CD4-positive, alpha-beta T cell (primary cell): ENCODE data around the gene SLC13A3. TPM values are rescaled to one million over a fixed set of nuclear protein-coding genes. Genes with fewer than 3 reads are reported as not detected.

Experiments used
- ATAC-seq: fragments of 200-7000 bp; cut with Tn5 transposase; one replicate; pipeline ENCODE4 v1.10.0; 2022; ENCODE audit warnings: mild to moderate bottlenecking; ENCODE audit not compliant: poor library complexity
- CTCF ChIA-PET: fragments of 350-600 bp; sonication (Branson Sonifier 250); formaldehyde crosslinking; loops from one replicate; lab custom pipeline; 2021; ENCODE audit warnings: antibody characterized with exemption, inconsistent platforms; lab: Charles Lee
- POLR2A ChIA-PET: fragments of 350-600 bp; sonication (Branson Sonifier 250); formaldehyde crosslinking; loops from one replicate; lab custom pipeline; 2021; ENCODE audit warnings: antibody characterized with exemption, inconsistent platforms; lab: Charles Lee
- DNase-seq, 14 experiments: peaks; one replicate each; pipeline ENCODE4 v3.0.0-alpha.2; 2013 to 2020; ENCODE audit warnings: mixed read lengths in 2 of 14
- H3K27ac ChIP-seq, 2 donors: one replicate each; pipeline versions ENCODE4 v1.5.1 to v1.7.0; 2013; ENCODE audit warnings: low read length in 2 of 2, low read depth in 1 of 2, mild to moderate bottlenecking in 1 of 2
- H3K27me3 ChIP-seq, 2 experiments: 1 replicate in 1 of 2; 2 replicates in 1 of 2; pipeline versions ENCODE4 v1.6.1 to v1.7.0; 2013; ENCODE audit warnings: low read length in 2 of 2, control low read depth in 1 of 2, mild to moderate bottlenecking in 1 of 2, moderate library complexity in 1 of 2; ENCODE audit not compliant: insufficient read depth in 2 of 2, control insufficient read depth in 1 of 2
- H3K36me3 ChIP-seq: one replicate; pipeline ENCODE4 v1.6.1; 2013; ENCODE audit warnings: low read length, control low read depth; ENCODE audit not compliant: insufficient read depth
- H3K4me1 ChIP-seq: one replicate; pipeline ENCODE4 v1.6.1; 2013; ENCODE audit warnings: low read length, control low read depth; ENCODE audit not compliant: insufficient read depth
- H3K4me3 ChIP-seq: one replicate; pipeline ENCODE4 v1.5.1; 2013; ENCODE audit warnings: mild to moderate bottlenecking, low read length, moderate library complexity
- H3K9me3 ChIP-seq, 2 experiments: 1 replicate in 1 of 2; 2 replicates in 1 of 2; pipeline versions ENCODE4 v1.6.1 to v1.7.0; 2013; ENCODE audit warnings: low read length in 2 of 2, mild to moderate bottlenecking in 2 of 2, control low read depth in 1 of 2, moderate library complexity in 1 of 2; ENCODE audit not compliant: control insufficient read depth in 1 of 2, insufficient read depth in 1 of 2
- H3K27ac Mint-ChIP-seq: one replicate; pipeline ENCODE4 v1.8.0; 2020; ENCODE audit warnings: mixed read lengths
- H3K27me3 Mint-ChIP-seq: one replicate; pipeline ENCODE4 v1.8.0; 2021; ENCODE audit warnings: mixed read lengths
- H3K36me3 Mint-ChIP-seq: one replicate; pipeline ENCODE4 v1.8.0; 2021; ENCODE audit warnings: low read depth, mixed read lengths
- H3K4me1 Mint-ChIP-seq: one replicate; pipeline ENCODE4 v1.8.0; 2021; ENCODE audit warnings: low read depth, mixed read lengths
- H3K4me3 Mint-ChIP-seq: one replicate; pipeline ENCODE4 v1.8.0; 2020; ENCODE audit warnings: mild to moderate bottlenecking, mixed read lengths
- H3K9me3 Mint-ChIP-seq: one replicate; pipeline ENCODE4 v1.8.0; 2020; ENCODE audit warnings: mixed read lengths
- intact Hi-C, 2 experiments: fragments of 100-400 bp; cut with DNase I in 1 of 2; cut with micrococcal nuclease in 1 of 2; formaldehyde crosslinking; loops; one replicate each; pipeline versions ENCODE4 v1.15.1 to v1.9.0; 2023 to 2025; cut with DNase I, micrococcal nuclease
- total RNA-seq, 174 experiments: library from RNA in 2 of 174; stranded (reverse) in 2 of 174; gene quantifications; one replicate each; pipeline ENCODE4 v1.2.3 and lab custom pipeline; 2021 to 2026
- TF ChIP-seq, protein P1 (sequence below): fragments of 200-600 bp; IDR thresholded peaks from one replicate; pipeline ENCODE4 v1.8.0; 2022; ENCODE audit warnings: antibody characterized with exemption, mild to moderate bottlenecking

Gene SLC13A3
- total RNA-seq, 2 experiments from 2014 or later, result 0.28 TPM; not detected in 1

GRCh38 chr20:46552460-46553420 is 98.5 kb downstream of the SLC13A3 start:
- Histone ChIP-seq H3K4me1 (peaks cover 18% of the 10 kb centered on the region), H3K4me3 (no peak overlapping the region), H3K27me3 (peaks cover 0 to 6% of the 10 kb centered on the region in 2 experiments), H3K27ac (no peak overlapping the region), H3K36me3 (no peaks in the 10 kb centered on the region), H3K9me3 (no peaks in the 10 kb centered on the region)
- ChIA-PET POLR2A (interaction anchor here (1.0 kb wide), 1 partner anchor 10 kb away, joined by 6 read pairs; no protein-coding TSS in a partner anchor), CTCF (interaction anchor here (1.2 kb wide), 1 partner anchor 9 kb away, joined by 3 read pairs; no protein-coding TSS in a partner anchor)
- H3K4me3 Mint-ChIP-seq, result no peak overlapping the region
- H3K27me3 Mint-ChIP-seq, result no peaks in the 10 kb centered on the region
- peak in 3 of 14 experiments; percentile 53 to 58 (median 53) for DNase-seq
- H3K9me3 Mint-ChIP-seq, result no peaks in the 10 kb centered on the region
- intact Hi-C loops, result no loop called here
- H3K27ac Mint-ChIP-seq, result no peak overlapping the region
- no peak for ATAC-seq
- H3K4me1 Mint-ChIP-seq, result peaks cover 11% of the 10 kb centered on the region
- TF ChIP-seq, protein P1, sequence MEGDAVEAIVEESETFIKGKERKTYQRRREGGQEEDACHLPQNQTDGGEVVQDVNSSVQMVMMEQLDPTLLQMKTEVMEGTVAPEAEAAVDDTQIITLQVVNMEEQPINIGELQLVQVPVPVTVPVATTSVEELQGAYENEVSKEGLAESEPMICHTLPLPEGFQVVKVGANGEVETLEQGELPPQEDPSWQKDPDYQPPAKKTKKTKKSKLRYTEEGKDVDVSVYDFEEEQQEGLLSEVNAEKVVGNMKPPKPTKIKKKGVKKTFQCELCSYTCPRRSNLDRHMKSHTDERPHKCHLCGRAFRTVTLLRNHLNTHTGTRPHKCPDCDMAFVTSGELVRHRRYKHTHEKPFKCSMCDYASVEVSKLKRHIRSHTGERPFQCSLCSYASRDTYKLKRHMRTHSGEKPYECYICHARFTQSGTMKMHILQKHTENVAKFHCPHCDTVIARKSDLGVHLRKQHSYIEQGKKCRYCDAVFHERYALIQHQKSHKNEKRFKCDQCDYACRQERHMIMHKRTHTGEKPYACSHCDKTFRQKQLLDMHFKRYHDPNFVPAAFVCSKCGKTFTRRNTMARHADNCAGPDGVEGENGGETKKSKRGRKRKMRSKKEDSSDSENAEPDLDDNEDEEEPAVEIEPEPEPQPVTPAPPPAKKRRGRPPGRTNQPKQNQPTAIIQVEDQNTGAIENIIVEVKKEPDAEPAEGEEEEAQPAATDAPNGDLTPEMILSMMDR, result no peak
- H3K36me3 Mint-ChIP-seq, result no peaks in the 10 kb centered on the region

- Histone ChIP-seq H3K27me3 (peaks cover 0 to 6% of the 10 kb centered on the region in 2 experiments), H3K4me3 (no peak overlapping the region), H3K9me3 (no peaks in the 10 kb centered on the region), H3K27ac (no peak overlapping the region), H3K36me3 (no peaks in the 10 kb centered on the region), H3K4me1 (peaks cover 18% of the 10 kb centered on the region)
- Mint-ChIP-seq H3K27ac (no peak overlapping the region), H3K9me3 (no peaks in the 10 kb centered on the region), H3K36me3 (no peaks in the 10 kb centered on the region), H3K4me3 (no peak overlapping the region), H3K27me3 (no peaks in the 10 kb centered on the region), H3K4me1 (peaks cover 11% of the 10 kb centered on the region)
- ChIA-PET POLR2A (interaction anchor here (1.0 kb wide), 1 partner anchor 11 kb away, joined by 6 read pairs; no protein-coding TSS in a partner anchor), CTCF (no interaction called here)
- ATAC-seq (no peak), DNase-seq (peak in 1 of 14 experiments; percentile 12)
- intact Hi-C loops, result no loop called here
- TF ChIP-seq, protein P1, result no peak
These were observed 99.5 kb downstream of the SLC13A3 start for GRCh38 chr20:46551522-46552381.

- Mint-ChIP-seq H3K4me3 (no peak within 1 kb of the TSS), H3K4me1 (peaks cover 11% of the 10 kb centered on the region), H3K27me3 (no peaks in the 10 kb centered on the region), H3K27ac (no peak within 1 kb of the TSS), H3K36me3 (no peaks in the 10 kb centered on the region), H3K9me3 (no peaks in the 10 kb centered on the region)
- DNase-seq (peak in 1 of 14 experiments; percentile 14), ATAC-seq (no peak)
- CTCF ChIA-PET, result no interaction called here
- TF ChIP-seq, protein P1, result no peak
- H3K4me3 ChIP-seq, result no peak within 1 kb of the TSS
- H3K9me3 ChIP-seq, result no peaks in the 10 kb centered on the region
- POLR2A ChIA-PET, result no interaction called here
- intact Hi-C loops, result no loop called here
- no peaks in the 10 kb centered on the region for H3K36me3 ChIP-seq
- no peak within 1 kb of the TSS for H3K27ac ChIP-seq
- H3K27me3 ChIP-seq, result peaks cover 0 to 6% of the 10 kb centered on the region in 2 experiments
- peaks cover 27% of the 10 kb centered on the region for H3K4me1 ChIP-seq
These were observed 100.8 kb downstream of the SLC13A3 start, which contains the start of gene OCSTAMP for GRCh38 chr20:46550461-46550860. TSS of gene OCSTAMP (minus strand) at chr20:46550654. CDS start at chr20:46550560, 94 bp downstream.
